ENCODE results near the gene LYZ.
"Not testable (repeated sequence)": the region's sequence is repeated elsewhere in the genome, so short reads cannot be mapped to it uniquely, and the experiment has no call there.

Gene LYZ

GRCh38 chr12:69348162-69348938 is at the start of gene LYZ:
Gene LYZ (plus strand): TSS chr12:69348381. CDS start chr12:69348409, 28 bp downstream.
- DNase-seq: peak; percentile 31

- DNase-seq: no peak
Observed at GRCh38 chr12:69298947-69299346, 49.2 kb upstream of the LYZ start.

GRCh38 chr12:69304284-69304683 is 43.9 kb upstream of the LYZ start:
- DNase-seq: no peak

- no peak for DNase-seq
Observed at GRCh38 chr12:69309461-69309860, 38.7 kb upstream of the LYZ start.

- no peak for DNase-seq
Observed at GRCh38 chr12:69313209-69313608, 35.0 kb upstream of the LYZ start.

- DNase-seq: not testable (repeated sequence)
Observed at GRCh38 chr12:69316784-69317183, 31.4 kb upstream of the LYZ start.

- not testable (repeated sequence) for DNase-seq
Observed at GRCh38 chr12:69317233-69317632, 30.9 kb upstream of the LYZ start.

GRCh38 chr12:69318225-69318624 is 30.0 kb upstream of the LYZ start:
- DNase-seq: no peak

GRCh38 chr12:69321351-69321750 is 26.8 kb upstream of the LYZ start:
- no peak for DNase-seq

- DNase-seq: no peak
Observed at GRCh38 chr12:69324797-69325466, 23.2 kb upstream of the LYZ start.

- no peak for DNase-seq
Observed at GRCh38 chr12:69328426-69328825, 19.8 kb upstream of the LYZ start.

- no peak for DNase-seq
Observed at GRCh38 chr12:69329669-69330428, 18.3 kb upstream of the LYZ start.

GRCh38 chr12:69330475-69331473 is 17.4 kb upstream of the LYZ start:
- no peak for DNase-seq

- DNase-seq: no peak
Observed at GRCh38 chr12:69331519-69331908, 16.7 kb upstream of the LYZ start.

- no peak for DNase-seq
Observed at GRCh38 chr12:69331909-69332684, 16.1 kb upstream of the LYZ start.

- no peak for DNase-seq
Observed at GRCh38 chr12:69332815-69333358, 15.3 kb upstream of the LYZ start.

- DNase-seq: no peak
Observed at GRCh38 chr12:69334158-69334557, 14.0 kb upstream of the LYZ start.

- DNase-seq: no peak
Observed at GRCh38 chr12:69337311-69338090, 10.7 kb upstream of the LYZ start.

GRCh38 chr12:69338120-69338859 is 9.9 kb upstream of the LYZ start:
- DNase-seq: no peak

- DNase-seq: no peak
Observed at GRCh38 chr12:69338936-69339335, 9.2 kb upstream of the LYZ start.

Data from GDM1 (cell line).